Psoas muscle (tissue), 8 donors: Measurements from ENCODE around the gene MUC20. TPM values are rescaled to one million over a fixed set of nuclear protein-coding genes. Genes with fewer than 3 reads are reported as not detected.

Experiments
- ATAC-seq, 4 donors: fragments of 200-7000 bp; cut with Tn5 transposase; one replicate each; pipeline ENCODE4 v1.9.1; 2020; ENCODE audit warnings: moderate library complexity in 3 of 4, mild to moderate bottlenecking in 2 of 4
- DNase-seq, 2 donors: peaks; one replicate each; pipeline ENCODE4 v3.0.0-alpha.2; 2020
- H3K27ac ChIP-seq: fragments of 200-600 bp; one replicate; pipeline ENCODE4 v1.8.0; 2022
- H3K27me3 ChIP-seq, 3 donors: fragments of 200-600 bp in 1 of 3; one replicate each; pipeline versions ENCODE4 v1.6.1 to v1.8.0; 2013 to 2022; ENCODE audit warnings: low read length in 2 of 3, mild to moderate bottlenecking in 2 of 3, moderate library complexity in 1 of 3; ENCODE audit not compliant: insufficient read depth in 3 of 3
- H3K36me3 ChIP-seq, 2 donors: fragments of 200-600 bp in 1 of 2; one replicate each; pipeline versions ENCODE4 v1.6.1 to v1.8.0; 2013 to 2022; ENCODE audit warnings: low read depth in 1 of 2, mild to moderate bottlenecking in 1 of 2, moderate library complexity in 1 of 2; ENCODE audit not compliant: insufficient read depth in 1 of 2
- H3K4me1 ChIP-seq: fragments of 200-600 bp; one replicate; pipeline ENCODE4 v1.8.0; 2022
- H3K4me3 ChIP-seq: fragments of 200-600 bp; one replicate; pipeline ENCODE4 v1.8.0; 2022; ENCODE audit warnings: mild to moderate bottlenecking
- H3K9me3 ChIP-seq: fragments of 200-600 bp; one replicate; pipeline ENCODE4 v1.8.0; 2022
- CTCF ChIP-seq: fragments of 200-600 bp; IDR thresholded peaks from one replicate; pipeline ENCODE4 v1.8.0; 2022; ENCODE audit warnings: antibody characterized with exemption
- whole genome bisulfite sequencing, 3 donors: extraction: QIAGEN DNeasy Blood & Tissue Kit; methylation state at CpG; one replicate each; pipeline versions ENCODE4 v1.1.6 to v1.1.7; 2013; 5-methylcytosine and 5-hydroxymethylcytosine counted together
- intact Hi-C, 2 donors: fragments of 100-400 bp; cut with DNase I; formaldehyde crosslinking; loops; one replicate each; pipeline versions ENCODE4 v1.11.0 to v1.14.2; 2022
- polyA plus RNA-seq, 3 donors: library from polyadenylated mRNA; stranded (reverse); fragments of 200-250 nt; gene quantifications; one replicate each; pipeline ENCODE4 v1.2.3, GENCODE V29; 2013
- total RNA-seq, 4 donors: library from RNA; stranded (reverse); fragmentation: NEBNext Ultra II Directional in 2 of 4; extraction: Animal tissue kit (Norgen Biotek cat#: 25700) in 2 of 4; gene quantifications; one replicate each; pipeline versions ENCODE4 v1.2.1 to v1.2.4, GENCODE V29; 2021 to 2023
- donor health status: healthy with polysubstance abuse.
- donor health status: DM: no; HTN: no; CAD: no; lungs with moderate emphysema.
- donor health status: Bipolar disorder and iron deficiency.
- donor health status: healthy.
- donor health status: DM: yes; HTN: yes; CAD: no.
- donor health status: DM: no; HTN: no; CAD: no.
- donor health status: DM: no; HTN: no; CAD: no.
- donor health status: DM: yes; HTN: yes; CAD: no.

Gene MUC20
- total and polyA plus RNA-seq, 7 donors = 1.3 to 3.9 (median 1.5) TPM

DNA sequence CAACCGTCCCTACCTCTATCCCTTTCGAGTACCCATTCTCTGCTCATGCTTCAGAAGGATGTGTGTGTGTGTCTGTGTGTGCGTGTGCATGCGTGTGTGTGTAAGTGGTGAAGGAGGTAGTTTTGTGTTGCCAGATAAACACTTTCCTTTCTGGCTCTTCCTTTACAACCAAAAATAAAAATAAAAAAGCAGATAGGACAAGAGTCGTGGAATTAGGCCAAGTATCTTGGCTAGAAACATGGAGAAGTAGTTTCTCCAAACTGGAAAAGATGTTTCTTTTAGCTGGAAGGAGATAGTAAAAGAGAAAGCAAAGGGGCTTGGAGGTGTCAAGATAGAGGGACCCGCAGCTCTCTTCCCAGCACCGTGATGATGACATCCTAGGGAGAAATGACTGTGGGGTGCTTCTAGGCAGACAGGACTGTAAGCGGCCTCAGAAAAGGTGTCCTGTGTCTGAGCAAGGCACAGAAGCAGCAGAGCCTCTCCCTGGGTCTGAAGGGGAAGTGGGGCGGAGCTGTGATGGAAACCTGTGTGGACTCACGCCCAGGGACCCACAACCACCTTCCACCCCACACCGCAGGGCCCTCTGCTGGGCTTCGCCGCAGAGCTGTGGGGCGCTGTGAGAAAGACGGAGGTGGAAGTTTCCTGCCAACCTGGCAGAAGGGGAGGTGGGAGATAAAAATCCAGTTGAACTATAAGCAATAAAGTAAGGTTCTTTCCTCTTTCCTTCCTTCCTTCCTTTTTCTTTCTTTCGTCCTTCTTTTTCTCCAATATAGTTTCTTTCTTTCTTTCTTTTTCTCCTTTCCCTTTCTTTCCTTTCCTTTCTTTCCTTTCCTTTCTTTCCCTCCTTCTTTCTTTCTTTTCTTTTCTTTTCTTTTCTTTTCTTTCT lies 35.3 kb downstream of the MUC20 start:
- DNase-seq = no peak
- intact Hi-C loops = no loop called here
- 81 to 84% (median 84%) methylated on average over 16 of the region's 16 CpGs for WGBS, 3 donors

GRCh38 chr3:195757438-195757770 lies 36.6 kb downstream of the MUC20 start:
- DNase-seq (no peak), ATAC-seq (no peak)
- no peaks in the 10 kb centered on the region for H3K9me3 ChIP-seq
- intact Hi-C loops = no loop called here
- H3K4me1 ChIP-seq = no peaks in the 10 kb centered on the region
- TF ChIP-seq CTCF = no peak
- H3K27ac ChIP-seq = no peak overlapping the region
- WGBS, 3 donors = 9 to 19% (median 10%) methylated on average over 6 to 8 of the region's 8 CpGs
- peaks cover 0 to 47% (median 26%) of the 10 kb centered on the region in 3 donors for H3K27me3 ChIP-seq
- H3K4me3 ChIP-seq = no peak overlapping the region
- no peaks in the 10 kb centered on the region for H3K36me3 ChIP-seq

More for the DNA sequence above, 35.3 kb downstream of the MUC20 start:
- Histone ChIP-seq H3K4me1 (no peaks in the 10 kb centered on the region), H3K27ac (no peak overlapping the region), H3K4me3 (no peak overlapping the region), H3K9me3 (no peaks in the 10 kb centered on the region), H3K27me3 (peaks cover 0 to 35% (median 19%) of the 10 kb centered on the region in 3 donors), H3K36me3 (no peaks in the 10 kb centered on the region)
- ATAC-seq = no peak
- no peak for TF ChIP-seq CTCF

- Histone ChIP-seq H3K27ac (no peak overlapping the region), H3K4me3 (no peak overlapping the region), H3K36me3 (no peaks in the 10 kb centered on the region), H3K27me3 (peaks cover 0 to 49% (median 26%) of the 10 kb centered on the region in 3 donors), H3K9me3 (no peaks in the 10 kb centered on the region), H3K4me1 (no peaks in the 10 kb centered on the region)
- intact Hi-C loops = no loop called here
- DNase-seq (no peak), ATAC-seq (no peak)
- no peak for TF ChIP-seq CTCF
- 36 to 44% (median 39%) methylated on average over 10 of the region's 10 CpGs for WGBS, 3 donors
Observed at GRCh38 chr3:195757827-195758226, 37.0 kb downstream of the MUC20 start.

DNA sequence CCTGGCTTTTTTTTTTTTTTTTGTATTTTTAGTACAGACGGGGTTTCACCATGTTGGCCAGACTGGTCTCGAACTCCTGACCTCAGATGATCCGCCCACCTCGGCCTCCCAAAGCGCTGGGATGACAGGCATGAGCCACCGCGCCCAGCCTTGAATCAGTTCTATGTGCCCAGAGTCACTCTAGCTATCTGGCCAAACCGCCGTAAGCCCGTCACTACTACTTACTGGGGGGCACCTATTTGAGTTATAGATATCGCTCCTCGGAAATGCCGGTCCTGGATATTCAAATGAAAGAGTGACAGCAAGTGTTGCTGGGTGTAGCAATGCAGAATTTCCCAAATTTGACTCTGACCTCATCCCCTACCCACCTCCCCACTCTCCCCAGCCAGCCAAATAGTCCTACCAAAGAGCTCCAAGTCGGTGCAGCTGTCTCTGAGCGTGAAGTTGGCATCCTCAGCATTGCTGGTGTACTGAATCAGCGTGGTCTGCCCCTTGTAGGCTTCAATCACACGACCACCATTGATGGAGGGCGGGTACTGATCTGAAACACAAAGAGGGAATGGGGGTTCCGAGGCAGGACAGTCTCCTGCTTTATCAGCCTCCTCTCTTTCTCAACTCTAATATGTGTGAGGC lies 38.1 kb downstream of the MUC20 start:
- 29 to 42% (median 34%) methylated on average over 19 of the region's 19 CpGs for WGBS, 3 donors
- no peak overlapping the region for H3K4me3 ChIP-seq
- no peak overlapping the region for H3K27ac ChIP-seq
- intact Hi-C loops = no loop called here
- no peak for TF ChIP-seq CTCF
- DNase-seq (peak in 1 of 2 donors; percentile 53), ATAC-seq (peak; percentile 30 to 71 (median 48))
- no peaks in the 10 kb centered on the region for H3K4me1 ChIP-seq
- H3K36me3 ChIP-seq = no peaks in the 10 kb centered on the region
- no peaks in the 10 kb centered on the region for H3K9me3 ChIP-seq
- peaks cover 0 to 55% (median 30%) of the 10 kb centered on the region in 3 donors for H3K27me3 ChIP-seq
